ENCODE results near the gene MMP23B. TPM values are rescaled to one million over a fixed set of nuclear protein-coding genes. Genes with fewer than 3 reads are reported as not detected.

MMP23B gene
- total and polyA plus RNA-seq, 2 of the 8 experiments (the other 6 are each of a cell fraction or from before 2014, with no cell fraction given), result 9.2 to 14.6 TPM

DNA sequence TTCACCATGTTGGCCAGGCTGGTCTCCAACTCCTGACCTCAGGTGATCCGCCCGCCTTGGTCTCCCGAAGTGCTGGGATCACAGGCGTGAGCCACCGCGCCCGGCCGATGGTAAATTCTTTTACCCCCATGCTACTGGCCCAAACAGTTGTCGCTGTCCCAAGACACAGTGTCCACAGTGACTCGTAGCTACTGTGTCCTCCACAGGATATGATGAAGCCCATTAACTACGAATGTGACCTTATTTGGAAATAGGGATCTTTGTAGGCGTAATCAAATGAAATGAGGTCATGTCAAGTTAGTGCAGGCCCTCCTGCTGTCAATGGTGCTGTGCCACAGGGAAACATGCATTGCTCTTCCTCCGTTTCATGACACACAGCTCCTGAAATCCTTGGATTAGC is 40.5 kb upstream of the MMP23B start:
- H2BK12ac ChIP-seq (ENCODE audit: low read depth, low read length), result no peak overlapping the region
- no peaks in the 10 kb centered on the region for H3K79me2 ChIP-seq (ENCODE audit: control insufficient read depth in 1 of 2, insufficient read depth in 2 of 2, low read length in 2 of 2)
- ChIA-PET CTCF (ENCODE audit: partially characterized antibody) (no interaction called here), POLR2A (ENCODE audit: partially characterized antibody) (interaction anchor here (1.4 kb wide), 1 partner anchor 13 kb away, joined by 3 read pairs; no protein-coding TSS in a partner anchor)
- no peak overlapping the region for H3K23ac ChIP-seq (ENCODE audit: insufficient read length)
- H3K9me3 ChIP-seq (ENCODE audit: insufficient read depth in 2 of 2, low read depth in 1 of 2, low read length in 1 of 2), result no peaks in the 10 kb centered on the region
- H3K9ac ChIP-seq (replicated peaks in 1 of 4; ENCODE audit: extremely low read depth in 1 of 4, low read depth in 3 of 4, low read length in 3 of 4), result peak overlapping the region in 1 of 4 experiments; percentile 48; a peak in 1 of 7 replicates
- H3K18ac ChIP-seq (ENCODE audit: extremely low read depth, low read length), result no peak overlapping the region
- H3K56ac ChIP-seq (replicated peaks; ENCODE audit: insufficient read length, low read depth, low read length), result no peak overlapping the region
- no peak overlapping the region for H4K8ac ChIP-seq (ENCODE audit: extremely low read depth, insufficient read depth, low read length)
- TF ChIP-seq TCF12 (IDR thresholded peaks at IDR 0.05; ENCODE audit: low read depth, low read length) (no peak), CEBPB (IDR thresholded peaks at IDR 0.05; ENCODE audit: low read depth, low read length) (no peak), SP1 (IDR thresholded peaks at IDR 0.05; ENCODE audit: low read depth, low read length) (no peak), KDM5A (IDR thresholded peaks at IDR 0.05; ENCODE audit: low read length) (no peak), GABPA (IDR thresholded peaks at IDR 0.05; ENCODE audit: borderline replicate concordance, insufficient read depth, low read length) (no peak)
- TF ChIP-seq, protein P1, sequence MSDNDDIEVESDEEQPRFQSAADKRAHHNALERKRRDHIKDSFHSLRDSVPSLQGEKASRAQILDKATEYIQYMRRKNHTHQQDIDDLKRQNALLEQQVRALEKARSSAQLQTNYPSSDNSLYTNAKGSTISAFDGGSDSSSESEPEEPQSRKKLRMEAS (IDR thresholded peaks at IDR 0.05), result no peak
- no peak overlapping the region for H2AK5ac ChIP-seq (ENCODE audit: low read depth, low read length)
- no peaks in the 10 kb centered on the region for H3K36me3 ChIP-seq (ENCODE audit: control insufficient read depth in 2 of 4, insufficient read depth in 4 of 4, low read length in 3 of 4)
- no peak overlapping the region for H2AFZ ChIP-seq (ENCODE audit: low read length)
- H3K27ac ChIP-seq (ENCODE audit: low read depth, low read length), result no peak overlapping the region
- 92% methylated on average over 13 of the region's 13 CpGs; no CpG with 5 or more reads in 1 of the 2 experiments for whole genome bisulfite sequencing, 2 experiments (ENCODE audit: extremely low coverage in 1 of 2, insufficient coverage in 1 of 2, insufficient read length in 1 of 2, insufficient replicate concordance in 2 of 2, low coverage in 1 of 2, low lambda C conversion rate in 2 of 2, missing lambda C conversion rate in 1 of 2)
- H4K20me1 ChIP-seq (replicated peaks in 1 of 2; ENCODE audit: control insufficient read depth in 1 of 2, insufficient read depth in 2 of 2, low read length in 2 of 2), result no peaks in the 10 kb centered on the region
- no peaks in the 10 kb centered on the region for H3K79me1 ChIP-seq (ENCODE audit: low read depth, low read length)
- H3K27me3 ChIP-seq (replicated peaks in 1 of 4; ENCODE audit: control insufficient read depth in 3 of 4, extremely low read depth in 1 of 4, insufficient read depth in 3 of 4, low read length in 3 of 4), result no peaks in the 10 kb centered on the region; a peak in 1 of 7 replicates
- no peak for FAIRE-seq
- no peak overlapping the region for H3K4me2 ChIP-seq (ENCODE audit: insufficient read depth in 1 of 2, low read depth in 2 of 2, low read length in 2 of 2)
- H3K14ac ChIP-seq (ENCODE audit: insufficient read length), result no peak overlapping the region
- no peak overlapping the region for H3K4ac ChIP-seq (replicated peaks; ENCODE audit: insufficient read length, low read depth, low read length)
- H3K4me1 ChIP-seq (replicated peaks in 1 of 4; ENCODE audit: control insufficient read depth in 3 of 4, insufficient read depth in 4 of 4, low read length in 3 of 4), result no peaks in the 10 kb centered on the region; a peak in 1 of 7 replicates
- no peaks in the 10 kb centered on the region for H3K23me2 ChIP-seq (ENCODE audit: low read depth, low read length)
- H3K4me3 ChIP-seq (ENCODE audit: extremely low read depth in 1 of 4, insufficient read depth in 2 of 4, low read depth in 3 of 4, low read length in 4 of 4), result no peak overlapping the region
- no peak overlapping the region for H4K5ac ChIP-seq (ENCODE audit: insufficient read length, low read depth, low read length)
- no peak overlapping the region for H2BK120ac ChIP-seq (replicated peaks; ENCODE audit: low read depth, low read length)
- H2BK20ac ChIP-seq (ENCODE audit: low read length), result no peak overlapping the region
- H4K91ac ChIP-seq (replicated peaks; ENCODE audit: insufficient read length, low read length), result no peak overlapping the region
- no peak overlapping the region for H2BK5ac ChIP-seq (ENCODE audit: low read depth, low read length)
- no peak for DNase-seq (ENCODE audit: low read depth in 1 of 2, low spot score in 2 of 2)
- no peak overlapping the region for H2BK15ac ChIP-seq (ENCODE audit: low read length)
